K562 (cell line): ENCODE data around the gene TPRX2. TPM values are rescaled to one million over a fixed set of nuclear protein-coding genes. Genes with fewer than 3 reads are reported as not detected.
A peak's percentile ranks its signal among the peaks of the same experiment; 100 is the strongest.

Source experiments
- BRD9 ChIP-seq: fragments of 450-650 bp; IDR thresholded peaks from 2 replicates; pipeline ENCODE4 v1.6.1; 2018; ENCODE audit warnings: low read depth; ENCODE audit not compliant: partially characterized antibody
- CEBPB ChIP-seq: fragments of 450-650 bp; IDR thresholded peaks from 2 replicates; pipeline ENCODE4 v1.6.1; 2016; ENCODE audit warnings: missing genetic modification characterization, missing compliant biosample characterization
- DDX20 ChIP-seq: fragments of 450-650 bp; IDR thresholded peaks from 2 replicates; pipeline ENCODE4 v1.6.1; 2016; ENCODE audit warnings: missing genetic modification characterization, low read depth, mild to moderate bottlenecking, missing compliant biosample characterization, moderate library complexity
- DIDO1 ChIP-seq: fragments of 450-650 bp; IDR thresholded peaks from 2 replicates; pipeline ENCODE4 v1.6.1; 2016; ENCODE audit warnings: low read depth, missing biosample characterization, missing genetic modification characterization
- EHMT2 ChIP-seq: fragments of 450-650 bp; IDR thresholded peaks from 2 replicates; pipeline ENCODE4 v1.6.1; 2018; ENCODE audit warnings: antibody characterized with exemption
- ELF4 ChIP-seq: fragments of 450-650 bp; formaldehyde crosslinking; IDR thresholded peaks from 2 replicates; pipeline ENCODE4 v1.4.0; 2022; ENCODE audit warnings: missing genetic modification characterization
- ETV6 ChIP-seq, 3 experiments: fragments of 150-350 bp in 1 of 3; sonication (generic) in 1 of 3; formaldehyde crosslinking in 1 of 3; IDR thresholded peaks; 2 replicates each; pipeline versions ENCODE4 v1.6.1 to v1.8.0; 2014 to 2022; ENCODE audit warnings: borderline replicate concordance in 2 of 3, low read depth in 2 of 3, antibody characterized with exemption in 1 of 3, low read length in 1 of 3, mild to moderate bottlenecking in 1 of 3, missing genetic modification reagents in 1 of 3
- FIP1L1 ChIP-seq: fragments of 200-400 bp; formaldehyde crosslinking; IDR thresholded peaks from 2 replicates; pipeline ENCODE4 v1.6.1; 2018; ENCODE audit warnings: mild to moderate bottlenecking, low read depth, low read length; ENCODE audit not compliant: poor library complexity, severe bottlenecking
- FOXP4 ChIP-seq: sonication (generic); formaldehyde crosslinking; IDR thresholded peaks from 2 replicates; pipeline ENCODE4 v1.8.0; 2022; ENCODE audit warnings: mild to moderate bottlenecking, missing genetic modification reagents, borderline replicate concordance
- KDM5B ChIP-seq: fragments of 200-600 bp; sonication (generic); IDR thresholded peaks from 2 replicates; pipeline ENCODE4 v1.6.1; 2012; ENCODE audit warnings: low read depth, mild to moderate bottlenecking, moderate library complexity, low read length, control low read depth, inconsistent platforms; ENCODE audit not compliant: insufficient replicate concordance
- KLF1 ChIP-seq: fragments of 450-650 bp; IDR thresholded peaks from 2 replicates; pipeline ENCODE4 v1.6.1; 2016; ENCODE audit warnings: missing genetic modification characterization, missing compliant biosample characterization
- LEF1 ChIP-seq: fragments of 450-650 bp; IDR thresholded peaks from 2 replicates; pipeline ENCODE4 v1.6.1; 2016; ENCODE audit warnings: mild to moderate bottlenecking
- MAFF ChIP-seq: IDR thresholded peaks from 2 replicates; pipeline ENCODE4 v1.6.1; 2012; ENCODE audit warnings: low read length, improper control_type of control experiment
- MTA3 ChIP-seq: fragments of 450-650 bp; formaldehyde crosslinking; IDR thresholded peaks from 2 replicates; pipeline ENCODE4 v1.6.1; 2017; ENCODE audit warnings: mild to moderate bottlenecking, borderline replicate concordance
- NEUROD1 ChIP-seq: fragments of 150-350 bp; IDR thresholded peaks from 2 replicates; pipeline ENCODE4 v1.6.1; 2014; ENCODE audit warnings: borderline replicate concordance, low read length, low read depth; ENCODE audit not compliant: partially characterized antibody
- RHOXF2B ChIP-seq: fragments of 250-450 bp; sonication (Bioruptor Pico); conservative IDR thresholded peaks from 2 replicates; pipeline ENCODE4 v1.5.1; 2021
- SRF ChIP-seq, 2 experiments: fragments of 250-450, 450-650 bp in 1 of 2; sonication (Bioruptor Pico) in 1 of 2; sonication (generic) in 1 of 2; formaldehyde crosslinking; IDR thresholded peaks; 2 replicates each; pipeline versions ENCODE4 v1.5.0 to v1.5.1; 2020 to 2022; ENCODE audit warnings: mild to moderate bottlenecking in 1 of 2, missing genetic modification reagents in 1 of 2
- STAG1 ChIP-seq: sonication (generic); formaldehyde crosslinking; IDR thresholded peaks from 2 replicates; pipeline ENCODE4 v1.5.0; 2020; ENCODE audit warnings: missing genetic modification reagents, borderline replicate concordance
- TCF15 ChIP-seq: fragments of 250-450 bp; sonication (Bioruptor Pico); IDR thresholded peaks from 2 replicates; pipeline ENCODE4 v1.8.0; 2022; ENCODE audit warnings: moderate library complexity, mild to moderate bottlenecking, inconsistent platforms
- TFAM ChIP-seq: fragments of 250-450 bp; sonication (Bioruptor Pico); conservative IDR thresholded peaks from 2 replicates; pipeline ENCODE4 v1.5.0; 2021; ENCODE audit warnings: mild to moderate bottlenecking, moderate library complexity
- ZC3H8 ChIP-seq: fragments of 450-650 bp; IDR thresholded peaks from 2 replicates; pipeline ENCODE4 v1.6.1; 2017
- ZKSCAN3 ChIP-seq: fragments of 250-450 bp; sonication (Bioruptor Pico); IDR thresholded peaks from 2 replicates; pipeline ENCODE4 v1.4.0; 2020
- ZNF175 ChIP-seq: fragments of 200-800 bp; sonication (Bioruptor generic); IDR thresholded peaks from 2 replicates; pipeline ENCODE4 v1.6.1; 2016; ENCODE audit warnings: low read depth, mild to moderate bottlenecking, missing genetic modification characterization, missing compliant biosample characterization
- ZNF184 ChIP-seq: sonication (generic); formaldehyde crosslinking; IDR thresholded peaks from 2 replicates; pipeline ENCODE4 v1.5.0; 2020; ENCODE audit warnings: missing genetic modification reagents
- ZNF232 ChIP-seq: sonication (generic); formaldehyde crosslinking; IDR thresholded peaks from 2 replicates; pipeline ENCODE4 v1.8.0; 2022; ENCODE audit warnings: mild to moderate bottlenecking, missing genetic modification reagents
- ZNF282 ChIP-seq: sonication (generic); formaldehyde crosslinking; IDR thresholded peaks from 2 replicates; pipeline ENCODE4 v1.8.1; 2023; ENCODE audit warnings: missing genetic modification reagents
- ZNF436 ChIP-seq: fragments of 250-450, 450-650 bp; sonication (Bioruptor Pico); formaldehyde crosslinking; IDR thresholded peaks from 2 replicates; pipeline ENCODE4 v1.7.0; 2020; ENCODE audit warnings: mild to moderate bottlenecking
- ZNF561 ChIP-seq: fragments of 450-650 bp; formaldehyde crosslinking; conservative IDR thresholded peaks from 2 replicates; pipeline ENCODE4 v1.4.0; 2020; ENCODE audit warnings: mild to moderate bottlenecking, moderate library complexity
- polyA plus RNA-seq, 8 experiments: library from polyadenylated mRNA; depleted of rRNA in 4 of 8; stranded (reverse) in 5 of 8; unstranded in 3 of 8; fragments of >200 nt; fragmentation: Nextera tagmentation in 2 of 8; fragmentation: Illumina TruSeq in 1 of 8; extraction: Ambion mirVana in 2 of 8; extraction: Trizol in 1 of 8; gene quantifications; 2 replicates each; pipeline versions ENCODE4 v1.2.1 to v1.2.3, GENCODE V29; 2011 to 2014; ENCODE audit warnings: inconsistent platforms in 1 of 8, missing spikeins in 1 of 8
- total RNA-seq, 7 experiments: library from RNA; depleted of rRNA in 6 of 7; stranded (reverse); fragments of >200 nt in 6 of 7; fragmentation: Illumina TruSeq in 2 of 7; extraction: Trizol in 2 of 7; gene quantifications; 2 replicates each; pipeline versions ENCODE4 v1.2.1 to v1.2.3, GENCODE V29; 2011 to 2021; ENCODE audit warnings: low replicate concordance in 1 of 7

Gene TPRX2
- total and polyA plus RNA-seq, 9 of the 15 experiments (the other 6 are each of a cell fraction or from before 2014, with no cell fraction given): not detected

- TF ChIP-seq TCF15 (CRISPR knock-in tag): no peak
- no peak; the same call in 1 of the 2 replicates for TF ChIP-seq ZC3H8
- no peak for TF ChIP-seq KLF1 (tag)
- TF ChIP-seq MTA3: peak; percentile 94
- TF ChIP-seq DIDO1 (tag): peak; percentile 46; the same call in 1 of the 2 replicates
- no peak for TF ChIP-seq RHOXF2B
- no peak for TF ChIP-seq EHMT2
- no peak for TF ChIP-seq CEBPB (tag)
- peak; percentile 99 for TF ChIP-seq LEF1
- TF ChIP-seq TFAM (CRISPR knock-in tag): no peak
- TF ChIP-seq STAG1 (CRISPR knock-in tag): no peak
- peak; percentile 100 for TF ChIP-seq MAFF
- no peak for TF ChIP-seq ZNF184
- TF ChIP-seq ZNF232 (CRISPR knock-in tag): no peak
- no peak for TF ChIP-seq ZNF561 (CRISPR knock-in tag)
- peak; percentile 97 for TF ChIP-seq ZNF175 (CRISPR knock-in tag)
- no peak for TF ChIP-seq FIP1L1
- TF ChIP-seq KDM5B: peak; percentile 79
- no peak for TF ChIP-seq FOXP4 (CRISPR knock-in tag)
- no peak for TF ChIP-seq ZNF282
- TF ChIP-seq BRD9: no peak
- TF ChIP-seq ZNF436 (CRISPR knock-in tag): no peak
- no peak for TF ChIP-seq ELF4 (CRISPR knock-in tag)
- peak; percentile 57 for TF ChIP-seq NEUROD1
- TF ChIP-seq ZKSCAN3 (CRISPR knock-in tag): no peak
- no peak for TF ChIP-seq DDX20 (tag)
- TF ChIP-seq SRF (CRISPR knock-in tag; IDR thresholded peaks at IDR 0.05): peak; percentile 93 to 99
- peak in 1 of 2 experiments; percentile 71; a peak in 2 of 4 replicates for TF ChIP-seq ETV6 (IDR thresholded peaks at IDR 0.05; ENCODE audit: borderline replicate concordance in 1 of 2, low read depth in 2 of 2, low read length in 1 of 2)
- no peak for TF ChIP-seq ETV6 (CRISPR knock-in tag; IDR thresholded peaks at IDR 0.05; ENCODE audit: borderline replicate concordance)
Measured at GRCh38 chr19:47891923-47892666, 33.1 kb downstream of the TPRX2 start (continued).
